GM21825 (cell line): ENCODE data around the gene ALKBH8.
A peak's percentile ranks its signal among the peaks of the same experiment; 100 is the strongest.
"Not testable (repeated sequence)": the region's sequence is repeated elsewhere in the genome, so short reads cannot be mapped to it uniquely, and the experiment has no call there.

Experiments used
- ATAC-seq: cut with Tn5 transposase; IDR thresholded peaks from one replicate; pipeline ENCODE4 v1.9.1; 2021; ENCODE audit warnings: mild to moderate bottlenecking, moderate library complexity; ENCODE audit not compliant: unreplicated experiment

Gene ALKBH8

DNA sequence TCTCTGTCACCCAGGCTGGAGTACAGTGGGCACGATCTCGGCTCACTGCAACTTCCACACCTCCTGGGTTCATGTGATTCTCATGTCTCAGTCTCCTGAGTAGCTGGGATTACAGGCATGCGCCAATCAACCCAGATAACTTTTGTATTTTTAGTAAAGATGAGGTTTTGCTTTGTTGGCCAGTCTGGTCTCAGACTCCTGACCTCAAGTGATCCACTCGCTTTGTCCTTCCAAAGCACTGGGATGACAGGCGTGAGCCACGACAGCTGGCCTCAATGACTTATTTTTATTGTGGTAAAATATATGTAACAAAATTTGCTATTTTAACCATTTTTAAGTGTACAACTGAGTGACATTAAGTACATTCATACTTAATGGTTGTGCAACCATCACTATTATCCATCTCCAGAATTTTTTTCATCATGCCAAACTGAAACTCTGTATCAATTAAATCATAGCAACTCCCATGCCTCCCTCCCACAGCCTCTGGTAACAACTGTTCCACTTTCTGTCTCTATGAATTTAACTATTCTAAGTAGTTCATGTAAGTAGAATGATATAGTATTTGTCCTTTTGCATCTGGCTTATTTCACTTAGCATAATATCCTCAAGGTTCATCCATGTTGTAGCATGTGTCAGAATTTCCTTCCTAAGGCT lies 57.2 kb downstream of the ALKBH8 start:
- ATAC-seq = no peak

DNA sequence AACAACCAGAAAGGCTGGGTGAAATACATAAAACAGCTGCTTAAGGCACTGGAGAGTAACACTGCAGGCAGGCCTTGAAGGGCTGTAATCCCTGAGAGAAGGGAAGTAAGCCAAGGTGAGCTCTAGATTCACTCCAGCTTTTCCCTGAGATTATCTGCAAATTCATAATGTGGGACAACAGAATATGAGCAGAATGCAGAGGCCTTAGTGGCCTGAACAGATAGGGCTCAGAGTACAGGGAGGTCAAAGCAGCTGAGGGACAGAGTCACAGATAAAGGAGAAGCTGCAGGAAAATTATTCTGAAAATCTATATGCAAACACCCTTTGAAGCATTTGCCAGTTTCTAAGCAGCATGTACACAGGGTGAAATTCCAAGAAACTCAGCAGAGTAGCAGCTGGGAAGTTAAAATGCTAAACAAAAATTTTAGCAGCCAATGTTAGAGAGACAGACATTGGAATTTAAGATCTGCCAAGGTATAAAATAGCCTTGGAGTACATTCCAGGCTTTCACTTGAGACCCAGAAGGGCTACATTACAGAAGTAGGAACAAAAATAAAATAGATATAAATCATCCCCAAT lies 59.8 kb downstream of the ALKBH8 start:
- ATAC-seq = no peak

DNA sequence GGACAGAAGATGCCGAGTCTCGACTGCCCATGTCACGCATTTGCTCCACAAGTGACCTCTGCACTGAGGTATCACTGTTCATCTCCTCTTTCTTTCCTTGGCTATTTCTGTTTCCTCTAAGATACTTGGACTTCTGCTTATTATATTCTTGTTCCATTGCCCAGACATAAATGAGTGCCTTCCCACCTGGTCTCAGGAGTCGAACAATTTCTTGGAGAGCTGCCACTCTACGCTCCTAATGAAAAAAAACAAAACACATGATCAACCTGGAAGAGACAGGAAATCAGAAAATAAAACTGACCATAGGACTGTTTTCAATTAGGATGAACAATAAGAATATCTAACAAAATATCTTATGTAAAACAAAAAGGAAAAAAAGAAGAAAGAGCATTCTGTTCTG lies 60.6 kb downstream of the ALKBH8 start:
- no peak for ATAC-seq

DNA sequence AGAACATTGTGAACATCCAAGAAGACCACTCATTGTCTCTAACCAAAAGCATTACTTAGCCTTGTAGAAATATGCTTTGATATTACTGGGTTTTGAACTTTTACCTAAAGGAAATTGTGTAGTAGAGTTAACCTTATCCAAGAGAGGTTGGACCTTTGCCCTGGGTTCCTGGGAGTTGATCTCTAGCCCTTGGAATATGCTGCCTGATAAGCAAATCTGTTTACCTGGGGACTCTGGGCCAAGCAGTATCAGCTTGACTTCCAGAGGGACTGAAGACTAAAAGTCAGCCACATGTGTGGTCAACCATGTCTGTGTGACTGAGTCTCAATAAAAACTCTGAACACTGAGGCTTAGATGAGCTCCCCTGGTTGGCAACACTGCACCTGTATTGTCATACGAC lies 63.8 kb downstream of the ALKBH8 start:
- no peak for ATAC-seq

DNA sequence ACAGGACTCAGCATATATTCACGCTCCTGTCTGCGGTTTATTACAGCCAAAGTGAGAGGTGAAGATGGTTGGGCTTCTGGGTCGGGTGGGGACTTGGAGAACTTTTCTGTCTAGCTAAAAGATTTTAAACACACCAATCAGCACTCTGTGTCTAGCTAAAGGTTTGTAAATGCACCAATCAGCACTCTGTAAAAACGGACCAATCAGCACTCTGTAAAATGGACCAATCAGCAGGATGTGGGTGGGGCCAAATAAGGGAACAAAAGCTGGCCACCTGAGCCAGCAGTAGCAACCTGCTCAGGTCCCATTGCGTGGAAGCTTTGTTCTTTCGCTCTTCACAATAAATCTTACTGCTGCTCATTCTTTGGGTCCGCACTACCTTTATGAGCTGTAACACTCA lies 68.2 kb downstream of the ALKBH8 start:
- ATAC-seq = not testable (repeated sequence)

DNA sequence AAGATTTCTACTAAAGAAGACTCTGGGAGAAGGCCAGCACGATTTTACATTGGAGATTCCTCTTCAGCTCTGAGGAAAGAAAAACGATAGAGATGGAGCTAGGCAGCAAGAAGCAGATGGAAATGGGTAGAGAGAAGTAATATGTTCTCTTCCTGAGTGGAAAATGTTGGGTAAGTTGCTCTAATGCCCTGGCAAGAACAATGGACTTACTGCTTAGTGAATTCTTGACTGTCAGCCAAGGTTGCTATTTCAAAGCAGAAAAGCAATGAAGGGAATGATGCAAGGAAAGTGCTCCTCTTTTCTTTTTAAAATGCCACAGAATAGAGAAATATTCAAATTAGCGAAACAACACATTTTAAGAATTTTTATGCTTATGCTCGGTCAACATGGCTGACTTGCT lies 69.5 kb downstream of the ALKBH8 start:
- no peak for ATAC-seq

DNA sequence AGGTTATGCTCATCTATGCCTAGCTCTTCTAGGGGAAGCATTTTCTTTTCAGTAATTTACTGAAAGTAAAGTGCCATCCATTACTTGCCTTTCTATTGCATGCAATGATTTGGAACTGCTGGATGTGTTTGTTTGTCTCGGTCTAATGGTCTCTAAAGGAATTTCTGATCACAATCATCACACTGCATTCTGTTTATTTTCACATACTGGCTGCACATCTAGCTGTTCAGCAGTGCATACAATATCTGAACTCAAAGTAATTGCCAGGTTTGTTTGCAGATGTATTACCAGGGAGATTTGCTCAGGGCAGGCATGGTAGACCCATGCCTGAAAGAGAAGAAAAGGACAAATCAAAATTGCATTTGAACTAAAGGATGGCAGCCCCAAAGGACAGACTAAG lies 71.5 kb downstream of the ALKBH8 start:
- ATAC-seq = no peak

DNA sequence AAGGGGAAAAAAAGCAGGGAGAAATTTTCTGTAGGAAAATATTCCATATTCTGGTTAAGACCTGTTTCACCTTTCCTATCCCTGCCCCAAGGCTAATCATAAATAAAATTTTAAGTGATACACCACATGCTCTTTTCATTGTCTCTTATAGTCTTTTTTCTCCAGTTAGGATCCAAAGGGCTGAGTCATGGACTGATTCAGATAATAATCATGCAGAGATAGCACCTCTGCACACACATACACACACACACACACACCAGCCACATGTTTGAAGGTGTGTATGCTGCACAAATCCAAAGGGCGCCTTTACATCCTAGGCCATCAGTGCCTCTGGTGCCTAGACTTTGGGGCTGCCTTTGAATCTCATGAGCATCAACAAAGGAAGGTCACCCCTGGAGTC lies 72.4 kb downstream of the ALKBH8 start:
- no peak for ATAC-seq

DNA sequence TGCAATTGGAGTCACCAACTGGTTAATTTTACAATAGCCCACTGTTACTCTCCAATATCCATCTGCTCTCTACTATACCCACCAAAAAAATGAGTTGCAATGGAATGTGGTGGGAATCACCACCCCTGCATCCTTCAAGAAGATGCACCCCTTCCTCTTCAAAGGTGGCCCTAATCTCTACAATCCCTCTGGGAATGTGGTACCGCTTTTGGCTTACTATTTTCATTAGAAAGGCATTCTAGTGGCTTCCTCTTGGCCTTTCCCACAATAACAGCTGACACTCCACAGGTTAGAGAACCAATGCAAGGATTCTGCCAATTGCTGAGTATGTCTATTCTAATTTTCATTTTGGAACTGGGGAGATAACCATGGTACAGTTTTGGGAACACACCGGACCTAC lies 74.7 kb downstream of the ALKBH8 start:
- ATAC-seq = no peak

DNA sequence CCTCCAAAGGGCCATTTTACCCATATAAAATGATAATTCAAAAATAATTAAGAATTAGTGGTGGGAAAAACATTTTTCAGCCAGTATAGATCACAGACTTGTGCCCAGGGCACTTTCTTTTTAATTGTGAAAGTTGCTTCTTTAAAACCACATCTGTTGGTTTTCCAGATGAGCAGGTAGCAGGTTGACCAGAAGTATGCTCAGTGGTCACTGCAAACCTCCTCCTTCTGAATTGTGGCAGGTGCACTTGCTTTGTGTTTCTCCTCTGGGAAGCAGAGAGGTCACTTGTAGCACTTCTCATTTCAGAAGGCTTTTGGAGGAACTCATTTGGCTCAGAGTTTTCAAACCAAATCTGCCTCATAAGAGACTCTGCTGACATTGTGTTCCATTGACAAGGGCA lies 83.3 kb downstream of the ALKBH8 start:
- no peak for ATAC-seq

DNA sequence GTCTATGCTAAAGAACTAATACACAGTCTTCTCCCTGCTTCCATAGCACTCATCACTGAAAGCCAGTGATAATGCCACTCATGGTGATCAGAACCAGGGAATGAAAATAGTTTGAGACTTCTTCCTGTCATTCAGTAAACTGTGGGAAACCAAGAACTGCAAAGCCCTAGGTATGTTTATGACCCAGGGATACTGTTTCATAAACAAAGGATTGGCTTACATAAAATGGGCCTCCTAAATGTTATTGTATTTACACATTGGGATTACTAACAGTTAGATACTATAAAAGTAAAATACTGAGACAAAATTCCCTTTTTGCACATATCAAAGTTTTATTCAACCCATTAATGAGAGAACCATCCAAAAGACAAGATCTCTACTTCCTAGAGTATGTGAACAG lies 86.6 kb downstream of the ALKBH8 start:
- ATAC-seq = no peak

DNA sequence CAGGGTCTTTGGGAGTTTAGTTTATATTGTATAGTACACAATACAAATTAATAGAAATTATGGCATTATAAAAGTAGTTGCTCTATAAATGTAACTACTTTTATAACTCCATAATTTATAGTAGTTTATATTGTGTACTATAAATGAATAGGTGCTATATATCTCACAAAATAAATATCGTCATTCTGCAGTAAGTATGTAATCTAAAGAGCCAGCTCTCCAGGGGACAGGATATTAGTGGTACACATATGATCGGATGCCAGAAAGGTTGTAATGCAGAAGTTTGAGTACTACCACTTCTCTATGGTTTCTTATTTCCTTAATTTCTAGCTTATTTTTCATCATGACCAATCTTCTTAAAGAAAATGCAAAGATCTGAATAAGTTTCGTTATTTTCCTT lies 87.7 kb downstream of the ALKBH8 start:
- no peak for ATAC-seq

DNA sequence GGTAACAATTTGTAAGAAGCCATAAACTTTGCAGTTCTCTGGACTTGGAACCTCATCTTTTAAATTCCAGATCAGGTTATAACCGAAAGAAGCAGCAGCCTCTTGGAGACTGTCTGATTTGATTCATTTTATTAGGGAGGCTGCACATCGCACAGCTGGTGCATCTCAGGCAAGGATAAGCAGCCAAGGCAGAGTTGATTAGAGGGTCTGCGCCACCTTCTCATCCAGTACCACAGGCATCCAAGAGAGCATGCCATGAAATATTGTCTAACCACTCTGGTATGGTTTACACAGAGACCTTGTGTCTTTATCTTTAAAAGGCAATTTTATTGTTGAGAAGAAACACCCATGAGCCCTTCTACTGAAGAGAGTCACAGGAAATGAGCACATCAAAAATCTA lies 91.7 kb downstream of the ALKBH8 start:
- ATAC-seq = no peak

DNA sequence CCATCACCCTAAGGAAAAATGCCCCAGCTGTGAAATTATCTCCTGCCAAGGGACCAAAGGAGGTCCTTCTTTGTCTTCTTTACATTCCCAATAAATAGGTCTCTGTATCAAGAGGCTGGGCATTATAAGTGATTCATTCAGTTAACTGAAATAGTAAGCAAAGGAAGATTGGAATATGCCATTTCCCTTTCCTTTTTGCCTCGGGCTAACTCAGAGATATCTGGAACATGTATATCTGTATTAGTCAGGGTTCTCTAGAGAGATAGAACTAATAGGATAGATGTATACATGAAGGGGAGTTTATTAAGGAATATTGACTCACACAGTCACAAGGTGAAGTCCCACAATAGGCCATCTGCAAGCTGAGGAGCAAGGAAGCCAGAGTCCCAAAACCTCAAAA lies 92.6 kb downstream of the ALKBH8 start:
- ATAC-seq = no peak

DNA sequence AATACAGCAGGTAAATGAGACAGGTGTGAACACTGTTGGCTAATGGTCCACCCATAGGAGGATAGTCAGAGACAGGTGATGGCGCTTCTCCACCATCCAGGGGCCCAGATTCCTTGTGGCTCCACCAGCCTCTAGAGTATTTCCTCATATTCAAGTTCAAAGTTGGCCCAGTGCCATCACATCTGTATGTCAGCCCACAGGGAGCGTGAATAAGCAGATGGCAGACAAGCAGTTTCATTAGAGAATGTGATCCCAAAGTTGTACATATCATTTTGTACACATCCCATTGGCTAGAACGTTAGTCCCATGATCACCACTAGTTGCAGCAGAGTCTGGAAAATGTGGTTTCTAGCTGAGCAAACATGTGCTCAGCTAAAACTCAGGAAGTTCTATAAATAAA lies 96.9 kb downstream of the ALKBH8 start:
- no peak for ATAC-seq

DNA sequence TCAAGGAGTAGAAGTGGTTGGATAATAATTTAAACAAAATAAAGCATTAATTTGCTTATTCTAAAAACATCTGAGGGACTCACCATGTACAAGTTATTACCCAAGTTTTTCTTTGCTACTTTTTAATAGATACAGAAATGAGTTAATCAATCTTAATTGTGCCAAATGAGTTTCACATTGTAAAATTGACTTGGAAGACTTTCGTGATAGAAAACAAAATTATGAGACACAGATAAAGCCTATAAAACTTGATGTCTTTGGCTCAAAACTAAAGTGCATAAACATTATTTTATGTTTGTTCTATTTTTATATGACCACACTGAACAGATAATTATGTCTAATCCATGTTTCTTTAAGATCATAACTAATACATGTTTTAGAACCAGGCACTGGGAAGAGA lies 97.8 kb downstream of the ALKBH8 start:
- no peak for ATAC-seq

DNA sequence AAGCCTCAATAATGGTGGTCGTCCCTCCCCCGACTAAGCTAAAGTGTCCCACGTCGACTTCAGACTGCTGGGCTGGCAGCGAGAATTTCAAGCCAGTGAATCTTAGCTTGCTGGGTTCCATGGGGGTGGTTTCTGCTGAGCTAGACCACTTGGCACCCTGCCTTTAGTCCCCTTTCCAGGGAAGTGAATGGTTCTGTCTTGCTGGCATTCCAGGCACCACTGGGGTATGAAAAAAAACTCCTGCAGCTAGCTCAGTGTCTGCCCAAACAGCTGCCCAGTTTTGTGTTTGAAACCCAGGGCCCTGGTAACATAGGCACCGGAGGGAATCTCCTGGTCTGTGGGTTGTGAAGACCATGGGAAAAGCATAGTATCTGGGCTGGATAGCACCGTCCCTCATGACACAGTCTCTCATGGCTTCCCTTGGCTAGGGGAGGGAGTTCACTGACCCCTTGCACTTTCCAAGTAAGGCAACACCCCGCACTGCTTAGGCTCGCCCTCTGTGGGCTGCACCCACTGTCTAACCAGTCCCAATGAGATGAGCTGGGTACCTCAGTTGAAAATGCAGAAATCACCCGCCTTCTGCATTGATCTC lies 99.2 kb downstream of the ALKBH8 start:
- ATAC-seq = not testable (repeated sequence)

DNA sequence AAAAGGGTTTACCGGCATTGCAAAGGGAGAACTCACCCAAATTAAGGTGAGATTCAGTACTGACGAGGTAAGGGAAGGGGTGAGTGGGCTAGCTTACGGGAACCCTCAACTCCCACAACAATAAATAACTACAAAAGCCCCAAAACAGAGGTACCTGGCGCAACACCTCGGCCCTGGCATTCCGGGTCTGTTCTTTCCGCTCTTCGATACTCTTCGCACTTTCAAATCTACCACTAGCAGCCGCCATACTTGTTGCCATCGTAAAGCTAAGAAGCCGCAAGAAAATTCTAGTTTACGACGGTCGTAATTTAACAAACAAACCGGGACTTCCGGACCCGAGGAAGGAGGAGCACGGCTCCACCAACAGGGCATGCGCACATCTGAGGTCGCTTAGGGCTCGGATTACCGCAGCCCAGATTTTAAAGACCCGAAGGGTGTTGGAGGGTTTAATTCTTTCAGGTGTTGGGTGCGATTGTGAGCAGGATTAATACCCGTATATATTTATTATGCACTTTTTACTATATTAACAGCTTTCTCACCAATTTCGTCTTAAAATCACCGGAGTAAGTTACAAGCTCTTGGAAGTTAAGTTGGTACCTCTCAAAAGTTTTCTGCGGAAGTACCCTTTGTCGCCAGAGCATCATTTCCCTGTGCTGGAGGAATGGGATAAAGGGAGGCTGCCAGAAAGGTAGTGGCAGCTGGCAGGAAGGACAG lies 107.8 kb downstream of the ALKBH8 start, which contains the start of gene CWF19L2:
Gene CWF19L2, minus strand, starts transcription at position 268 of the 714 bp plus-strand sequence. Its CDS starts 9 bp downstream, at position 259.
- peak; percentile 98 for ATAC-seq

DNA sequence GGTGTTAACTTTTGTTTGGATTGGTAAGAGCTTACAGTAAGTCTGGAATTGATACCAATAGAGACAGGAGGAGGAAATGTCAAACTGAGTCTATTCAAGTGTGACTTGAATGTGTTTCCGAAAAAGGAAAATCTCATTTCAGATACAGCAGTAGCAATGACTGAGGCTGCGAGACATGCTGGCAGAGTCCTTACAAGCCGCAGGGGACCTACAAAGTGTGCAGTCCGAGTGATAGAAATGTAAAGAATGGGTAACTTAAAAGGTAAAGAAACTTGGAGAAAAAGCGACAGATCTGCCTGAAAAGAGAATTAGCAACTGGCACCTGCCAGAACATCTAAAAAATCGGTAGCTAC lies 108.4 kb downstream of the ALKBH8 start:
- ATAC-seq = peak; percentile 35

DNA sequence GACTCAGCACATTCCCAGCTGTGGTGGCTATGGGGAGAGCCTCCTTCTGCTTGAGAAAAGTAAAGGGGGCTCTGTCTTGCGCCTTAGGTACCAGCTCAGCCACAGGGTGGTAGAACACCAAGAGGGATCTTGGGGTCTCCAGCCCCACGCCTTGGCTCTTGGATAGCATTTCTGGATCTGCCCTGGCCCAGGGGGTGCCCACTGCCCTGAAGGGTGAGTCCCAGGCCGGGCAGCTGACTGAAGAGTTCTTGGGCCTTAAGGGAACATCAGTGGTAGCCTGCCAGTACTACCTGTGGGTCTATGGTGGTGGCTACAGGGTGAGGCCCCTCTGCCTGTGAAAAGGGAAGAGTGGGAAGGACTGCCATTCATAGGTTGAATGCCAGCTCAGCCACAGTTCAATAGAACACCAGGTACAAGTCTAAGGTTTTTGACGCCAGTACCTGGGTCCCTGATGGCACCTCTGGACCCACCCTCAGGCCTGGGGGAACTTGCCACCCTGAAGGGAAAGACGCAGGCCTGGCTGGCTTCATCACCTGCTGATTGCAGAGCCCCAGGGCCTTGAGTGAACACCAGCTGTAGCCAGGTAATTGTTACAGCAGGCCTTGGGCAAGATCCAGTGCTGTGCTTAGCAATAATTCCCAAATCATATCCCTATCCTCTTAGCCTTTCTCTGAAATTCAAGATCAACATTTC lies 111.8 kb downstream of the ALKBH8 start:
- no peak for ATAC-seq
